Measurements from ENCODE around the gene TGFA.

The TGFA gene

DNA sequence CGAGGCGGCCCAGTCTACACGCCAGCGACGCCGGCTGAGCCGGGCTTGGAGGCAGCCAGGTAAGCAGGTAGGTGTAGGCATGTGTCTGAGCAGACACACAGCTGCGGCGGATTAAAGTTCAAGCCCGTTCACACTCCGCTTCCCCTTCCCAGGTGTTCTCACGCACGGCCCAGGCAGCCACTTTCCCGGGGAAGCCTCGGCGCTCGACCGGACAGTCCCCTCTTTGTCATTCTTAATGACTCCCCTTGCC lies 367 bp downstream of the TGFA start:
- DNase-seq (ENCODE audit: low spot score), result no peak
- FAIRE-seq, result no peak

- FAIRE-seq (peak; percentile 4), DNase-seq (ENCODE audit: low spot score) (peak; percentile 60)
These were observed 909 bp downstream of the TGFA start for GRCh38 chr2:70552501-70553333.

DNA sequence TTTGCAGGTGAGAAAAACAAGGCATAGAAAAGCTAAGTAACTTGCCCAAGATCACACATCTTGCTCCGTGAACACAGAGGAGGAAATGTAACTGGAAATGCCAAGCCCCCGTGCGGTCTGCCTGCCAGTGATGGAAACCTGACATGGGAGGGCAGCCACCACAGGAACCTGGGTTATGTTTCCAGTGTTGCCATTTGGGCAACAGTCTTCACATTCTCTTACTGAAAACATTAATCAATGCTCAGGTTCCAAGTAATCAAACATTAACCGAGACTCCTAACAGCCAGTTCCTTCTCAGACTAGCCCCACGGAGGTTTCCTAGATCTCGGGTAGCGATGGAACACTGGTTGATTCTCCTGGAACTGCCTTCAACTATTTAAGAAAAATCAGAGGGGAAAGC lies 2.5 kb downstream of the TGFA start:
- FAIRE-seq, result peak; percentile 92

GRCh38 chr2:70549962-70550361 lies 3.7 kb downstream of the TGFA start:
- FAIRE-seq, result no peak
- DNase-seq (ENCODE audit: low spot score), result no peak

More for the DNA sequence above, 2.5 kb downstream of the TGFA start:
- peak; percentile 78 for DNase-seq (ENCODE audit: low spot score)

GRCh38 chr2:70549064-70549710 lies 4.4 kb downstream of the TGFA start:
- FAIRE-seq (no peak), DNase-seq (ENCODE audit: low spot score) (no peak)

DNA sequence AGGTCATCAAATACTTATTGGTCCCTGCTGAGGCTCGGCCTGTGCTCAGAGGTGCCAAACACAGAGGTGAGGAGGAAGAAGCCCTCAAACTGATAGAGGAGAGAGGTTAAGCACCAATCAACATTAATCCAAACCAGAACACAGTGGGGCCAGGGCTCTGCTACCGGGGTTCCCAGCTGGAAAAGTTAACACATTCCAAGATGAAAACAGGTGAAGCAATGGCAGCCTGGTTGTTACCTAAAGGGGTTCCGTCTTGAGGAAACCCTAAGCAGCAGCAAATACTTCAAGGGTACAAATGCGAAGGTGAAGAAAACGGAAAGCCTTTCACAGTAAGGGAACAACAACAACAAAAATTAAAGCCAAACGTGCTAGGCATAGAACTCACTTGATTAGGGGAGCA lies 5.4 kb downstream of the TGFA start:
- no peak for FAIRE-seq

DNA sequence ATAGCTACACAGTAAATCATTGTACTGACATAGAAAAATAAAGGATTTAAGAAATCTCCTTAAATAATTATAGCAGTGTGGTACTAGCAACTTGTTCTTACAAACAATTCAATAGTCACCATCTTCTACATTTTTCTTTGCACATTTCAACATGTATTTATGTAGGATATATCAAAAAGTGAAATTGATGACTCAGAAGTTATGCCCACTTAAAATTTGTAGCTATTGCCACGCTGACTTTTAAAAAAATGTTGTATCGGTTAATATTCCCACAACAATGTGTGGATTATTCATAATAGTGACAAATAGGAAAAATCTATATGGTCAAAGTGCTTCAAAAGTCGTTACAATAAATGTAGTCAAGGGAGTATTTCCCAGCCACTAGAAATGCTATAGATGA lies 6.7 kb downstream of the TGFA start:
- peak; percentile 61 for FAIRE-seq
- DNase-seq (ENCODE audit: low spot score), result no peak

More for the DNA sequence above, 5.4 kb downstream of the TGFA start:
- no peak for DNase-seq (ENCODE audit: low spot score)

DNA sequence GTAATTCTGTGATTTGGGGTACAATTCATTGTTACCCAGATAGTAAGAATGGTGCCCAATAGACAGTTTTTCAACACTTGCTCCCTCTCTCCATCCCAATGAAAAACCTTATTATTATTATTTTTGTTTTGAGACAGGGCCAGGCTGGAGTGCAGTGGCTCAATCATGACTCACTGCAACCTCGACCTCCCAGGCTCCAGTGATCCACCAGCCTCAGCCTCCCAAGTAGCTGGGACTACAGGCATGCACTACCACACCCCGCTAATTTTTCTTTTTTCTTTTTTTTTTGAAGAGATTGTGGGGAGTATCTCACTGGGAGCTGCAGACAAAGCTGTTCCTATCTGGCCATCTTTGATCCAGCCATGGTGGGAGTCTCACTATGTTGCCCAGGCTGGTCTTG lies 7.2 kb downstream of the TGFA start:
- peak; percentile 73 for FAIRE-seq
- no peak for DNase-seq (ENCODE audit: low spot score)

GRCh38 chr2:70541481-70542020 lies 12.1 kb downstream of the TGFA start:
- peak; percentile 38 for DNase-seq (ENCODE audit: low spot score)
- peak; percentile 73 for FAIRE-seq

DNA sequence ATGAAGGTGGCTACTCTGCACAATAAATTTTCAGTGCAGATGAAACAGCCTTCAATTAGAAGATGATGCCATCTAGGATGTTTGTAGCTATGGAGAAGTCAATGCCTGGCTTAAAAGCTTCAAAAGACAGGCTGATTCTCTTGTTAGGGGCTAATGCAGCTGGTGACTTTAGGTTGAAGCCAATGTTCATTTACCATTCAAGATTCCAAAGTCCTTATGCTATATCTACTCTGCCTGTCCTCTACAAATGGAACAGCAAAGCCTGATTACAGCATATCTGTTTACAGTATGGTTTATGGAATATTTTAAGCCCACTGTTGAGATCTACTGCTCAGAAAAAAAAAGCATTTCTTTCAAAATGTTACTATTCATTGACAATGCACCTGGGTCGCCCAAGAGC lies 15.8 kb downstream of the TGFA start:
- no peak for DNase-seq (ENCODE audit: low spot score)
- FAIRE-seq, result no peak

DNA sequence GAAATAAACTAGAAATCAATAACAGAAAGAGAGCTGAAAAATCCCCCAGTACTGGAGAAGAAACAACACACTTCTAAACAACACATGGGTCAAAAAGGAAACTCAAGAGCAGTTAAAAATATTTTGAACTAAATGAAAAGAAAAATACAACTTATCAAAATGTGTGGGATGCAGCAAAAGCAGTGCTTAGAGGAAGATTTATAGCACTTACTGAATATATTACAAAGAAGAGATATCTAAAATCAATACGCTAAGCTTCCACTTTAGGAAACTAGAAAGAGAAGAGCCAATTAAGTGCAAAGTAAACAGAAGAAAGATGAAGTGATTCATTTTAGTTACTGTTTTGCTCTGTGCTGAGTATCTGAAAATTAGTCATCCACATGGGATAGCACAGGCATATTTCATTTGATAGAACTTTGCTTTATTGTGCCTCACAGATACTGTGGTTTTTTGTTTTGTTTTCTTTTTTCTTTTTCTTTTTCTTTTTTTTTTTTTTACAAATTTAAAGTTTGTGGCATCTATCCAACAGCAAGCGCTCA lies 17.0 kb downstream of the TGFA start:
- DNase-seq (ENCODE audit: low spot score), result no peak
- FAIRE-seq, result peak; percentile 82

- FAIRE-seq (no peak), DNase-seq (ENCODE audit: low spot score) (no peak)
These were observed 18.1 kb downstream of the TGFA start for GRCh38 chr2:70535573-70535972.

DNA sequence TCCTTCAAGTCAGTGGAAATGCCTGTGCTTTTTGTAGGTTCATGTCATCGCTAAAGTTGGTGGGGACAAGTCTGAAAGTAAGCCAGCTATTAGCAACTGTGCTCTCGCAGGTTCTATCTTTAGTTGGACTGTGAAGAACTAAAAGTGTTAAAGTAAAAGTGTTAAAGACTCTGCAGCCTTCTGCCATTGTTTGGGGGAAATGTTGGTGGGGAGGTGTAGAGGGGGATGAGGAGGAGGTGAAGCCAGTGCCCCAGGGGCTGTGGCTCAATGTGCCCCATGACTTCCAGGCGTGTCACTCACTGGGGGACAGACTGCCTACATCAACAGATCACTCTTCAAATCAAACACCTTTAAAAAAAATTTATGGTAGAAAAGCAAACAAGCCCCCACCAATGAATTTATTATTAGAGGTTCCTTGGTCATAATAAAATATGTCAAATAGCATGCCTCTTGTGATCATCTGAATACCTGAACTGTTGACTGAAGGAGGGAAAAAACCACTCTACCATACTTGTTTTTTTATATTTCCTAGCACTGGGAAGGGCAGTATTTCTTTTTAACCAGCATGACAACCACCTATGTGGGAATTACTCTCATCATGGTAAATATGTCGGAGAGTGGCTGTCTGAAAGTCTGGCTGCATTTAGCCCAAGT lies 19.3 kb downstream of the TGFA start:
- no peak for DNase-seq (ENCODE audit: low spot score)
- FAIRE-seq, result no peak

- DNase-seq (ENCODE audit: low spot score) (no peak), FAIRE-seq (no peak)
These were observed 21.2 kb downstream of the TGFA start for GRCh38 chr2:70532244-70532935.

- no peak for DNase-seq (ENCODE audit: low spot score)
- no peak for FAIRE-seq
These were observed 22.1 kb downstream of the TGFA start for GRCh38 chr2:70531419-70532086.

DNA sequence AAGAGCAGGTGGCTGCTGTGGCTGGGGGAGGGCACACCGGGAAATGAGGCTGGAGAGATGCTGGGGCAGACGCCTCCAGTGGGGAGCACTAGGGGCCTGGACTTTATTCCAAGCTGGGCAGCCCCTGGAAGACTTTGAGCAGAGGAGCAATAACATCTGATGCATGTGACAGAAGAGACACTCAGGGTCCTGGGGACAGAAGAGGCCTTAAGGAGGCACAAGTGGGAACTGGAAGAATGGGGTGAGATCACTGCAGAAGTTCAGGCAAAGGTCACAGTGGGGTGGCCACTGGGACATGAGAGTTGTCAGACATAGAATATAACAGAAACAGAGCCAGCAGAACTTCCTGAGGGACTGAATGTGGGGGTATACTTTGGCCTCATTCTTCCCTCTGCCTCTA lies 24.0 kb downstream of the TGFA start:
- DNase-seq (ENCODE audit: low spot score), result no peak
- no peak for FAIRE-seq

DNA sequence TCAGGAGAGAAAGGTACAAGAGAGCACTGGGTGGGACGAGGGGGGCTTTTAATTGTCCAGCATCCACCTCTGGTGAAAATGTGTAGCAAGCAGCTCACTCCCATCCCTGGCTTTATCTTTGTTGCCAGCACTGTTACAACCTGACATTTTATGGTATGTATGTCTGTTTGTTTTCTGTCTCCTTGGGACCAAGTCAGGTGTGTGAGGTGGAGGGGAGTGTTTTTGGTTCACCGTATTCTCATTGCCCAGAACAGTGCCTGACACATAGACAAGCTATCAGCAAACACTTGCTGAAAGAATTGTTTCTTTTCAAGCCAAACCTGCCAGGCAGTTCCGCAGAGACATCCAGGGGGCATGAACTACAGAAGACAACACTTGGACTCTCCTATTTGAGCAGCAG lies 24.7 kb downstream of the TGFA start:
- FAIRE-seq, result no peak
- DNase-seq (ENCODE audit: low spot score), result no peak

DNA sequence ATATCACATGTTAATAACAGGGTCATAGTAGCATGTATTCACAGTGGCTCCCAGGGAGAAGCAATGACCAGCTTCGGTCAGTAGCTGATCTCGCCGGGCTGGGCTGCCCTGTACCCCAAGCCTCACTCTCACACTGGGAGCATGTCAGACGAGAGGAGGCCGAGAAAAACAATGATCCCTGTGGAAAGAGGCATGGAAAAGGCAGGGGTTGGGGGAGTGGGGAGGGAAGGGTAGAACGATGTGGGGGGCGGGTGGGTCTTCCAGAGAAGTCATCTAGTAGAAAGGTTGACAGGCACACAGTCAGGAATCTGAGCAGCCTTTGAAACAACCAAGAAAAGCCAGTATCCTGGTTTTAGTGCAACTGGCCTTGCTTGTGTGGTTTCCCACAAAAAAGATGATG lies 25.4 kb downstream of the TGFA start:
- FAIRE-seq (no peak), DNase-seq (ENCODE audit: low spot score) (no peak)

DNA sequence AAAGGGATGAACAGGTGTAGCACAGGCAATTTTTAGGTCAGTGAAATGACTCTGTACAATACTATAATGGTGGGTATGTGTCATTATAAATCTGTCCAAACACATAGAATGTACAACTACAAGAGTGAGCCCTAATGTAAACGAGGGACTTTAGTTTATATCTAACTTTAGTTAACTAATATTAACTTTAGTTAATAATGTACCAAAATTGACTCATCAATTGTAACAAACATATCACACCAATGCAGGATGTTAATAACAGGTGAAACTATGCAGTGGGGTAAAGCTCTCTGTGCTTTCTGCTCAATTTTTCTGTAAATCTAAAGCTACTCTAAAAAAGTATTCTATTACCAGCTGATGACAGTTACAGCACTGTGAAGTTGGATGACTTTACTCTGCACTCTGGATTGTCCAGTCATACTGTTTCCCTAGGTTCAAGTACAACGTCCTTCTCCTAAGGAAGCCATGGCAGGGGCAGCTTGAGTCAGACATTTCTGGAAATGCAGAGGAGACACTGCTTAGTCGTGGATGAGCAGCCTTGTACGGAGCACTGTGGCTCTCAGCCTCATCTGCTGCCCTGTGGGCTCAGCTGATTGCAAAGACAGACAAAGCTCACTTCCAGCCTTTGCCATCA lies 26.1 kb downstream of the TGFA start:
- DNase-seq (ENCODE audit: low spot score) (peak; percentile 84), FAIRE-seq (peak; percentile 90)

DNA sequence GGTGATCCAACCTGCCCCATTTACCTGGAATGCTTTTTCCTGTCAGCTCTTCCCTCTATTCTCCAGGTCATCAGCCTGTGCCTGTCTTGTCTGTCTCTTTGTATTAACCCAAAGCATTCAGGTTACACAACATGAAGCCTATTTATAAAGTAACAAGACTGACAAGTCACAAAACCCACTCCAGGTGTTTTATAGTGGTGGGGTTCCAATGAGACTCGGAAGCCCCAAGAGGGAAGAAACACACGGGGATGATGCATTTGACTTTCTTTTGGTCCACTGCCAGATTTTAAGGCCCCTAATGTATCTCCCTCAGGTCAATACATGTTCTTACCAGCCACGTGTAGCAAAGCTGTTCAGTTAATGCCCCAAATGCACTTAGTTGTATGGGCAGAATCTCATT lies 27.5 kb downstream of the TGFA start:
- DNase-seq (ENCODE audit: low spot score), result no peak
- FAIRE-seq, result no peak

DNA sequence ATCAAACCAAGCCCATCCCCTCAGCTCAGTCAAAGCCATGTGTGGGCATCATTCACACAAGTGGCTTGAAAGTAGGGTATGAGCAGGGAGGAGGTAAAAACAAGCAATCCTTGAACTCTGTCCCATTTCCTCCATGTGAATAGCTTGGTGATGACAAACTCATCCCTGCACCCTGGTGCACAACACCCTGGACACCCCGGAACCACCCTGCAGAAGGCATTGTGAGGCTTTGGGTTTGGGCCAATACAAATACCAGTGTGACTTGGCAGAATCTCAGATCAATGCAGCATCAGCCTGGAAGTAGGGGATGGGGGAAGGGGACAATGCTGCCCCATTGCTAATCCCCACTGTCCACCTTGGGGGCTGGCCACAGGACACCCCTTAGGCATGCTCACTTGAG lies 28.6 kb downstream of the TGFA start:
- FAIRE-seq (peak; percentile 90), DNase-seq (ENCODE audit: low spot score) (peak; percentile 96)

Data from RCC 7860 (cell line).